ENCODE data around the gene BAHCC1. TPM values are rescaled to one million over a fixed set of nuclear protein-coding genes. Genes with fewer than 3 reads are reported as not detected.

The BAHCC1 gene
- total RNA-seq, 2 donors from 2014 or later = 12.2 to 14.2 TPM

DNA sequence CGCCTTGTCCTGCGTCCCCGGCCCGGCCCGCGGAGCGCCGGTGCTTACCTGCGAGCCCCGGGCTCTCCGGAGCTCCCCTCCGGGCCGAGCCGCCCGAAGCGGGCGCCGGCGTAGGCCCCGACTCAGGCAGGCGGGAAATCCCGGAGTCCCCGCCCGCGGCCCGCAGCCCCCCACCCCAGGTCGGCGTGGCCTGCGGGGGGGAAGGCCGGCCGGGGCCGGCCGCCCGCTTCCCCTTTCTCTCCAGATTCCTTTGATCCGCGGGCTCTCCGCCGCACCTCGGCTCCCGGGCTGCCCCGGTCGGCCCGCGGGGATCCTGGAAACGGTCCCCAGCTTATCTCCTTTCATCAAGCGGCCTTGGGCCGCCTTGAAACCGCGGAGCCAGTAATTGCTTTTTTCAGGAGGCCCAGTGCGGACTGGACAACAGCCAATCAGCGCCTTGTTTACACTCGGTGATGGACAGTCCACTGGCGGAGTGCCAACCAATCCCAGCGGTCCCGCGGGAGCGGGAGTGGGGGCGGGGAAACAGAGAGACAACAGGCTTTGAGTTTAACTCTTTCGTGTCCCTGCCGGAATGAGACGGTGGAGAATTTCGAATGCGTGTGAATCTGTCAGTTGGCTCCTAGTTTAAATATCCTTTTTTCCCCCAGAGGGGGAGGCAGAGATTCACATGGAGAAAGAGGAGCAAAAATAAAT is 1.4 kb upstream of the BAHCC1 start:
- intact Hi-C loops (cut with DNase I, micrococcal nuclease) = no loop called here
- ATAC-seq = peak; percentile 56
- peak; percentile 100 for DNase-seq

- no peak for ATAC-seq
- intact Hi-C loops (cut with DNase I, micrococcal nuclease) = no loop called here
- DNase-seq = no peak
Measured at GRCh38 chr17:81394377-81394920, 808 bp upstream of the BAHCC1 start.

DNA sequence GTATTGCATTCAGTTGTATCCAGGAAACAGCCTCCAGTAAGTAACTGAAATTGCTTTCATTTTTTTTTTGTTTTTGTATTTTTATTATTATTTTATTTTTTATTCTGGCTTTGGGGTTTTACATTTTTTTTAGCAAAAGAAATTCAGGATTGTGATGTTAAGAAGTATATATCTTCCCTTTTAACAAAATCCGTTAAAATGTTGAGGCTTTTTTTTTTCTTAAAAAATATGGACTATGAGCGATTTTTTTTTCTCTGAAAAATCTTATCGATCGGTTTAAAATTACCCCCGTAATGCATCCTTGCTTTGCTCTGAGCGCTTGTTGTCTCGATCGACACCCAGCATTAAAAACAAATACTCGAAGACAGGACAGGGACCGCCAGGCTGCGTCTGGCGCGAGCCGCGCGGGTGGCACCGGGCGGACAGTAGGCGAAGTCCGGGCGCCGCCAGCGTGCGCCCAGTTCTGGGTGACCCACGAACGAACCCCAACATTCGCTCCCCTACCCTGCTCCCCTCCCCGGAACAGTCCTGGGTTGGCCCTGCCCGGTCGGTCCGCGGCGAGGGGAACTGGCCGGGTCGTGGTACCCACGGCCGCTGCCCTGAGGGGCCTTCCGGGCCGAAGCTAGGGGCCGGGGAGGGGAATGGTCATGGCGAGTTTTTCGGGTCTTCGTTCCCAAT is 482 bp downstream of the BAHCC1 start:
- intact Hi-C loops (cut with DNase I, micrococcal nuclease) = no loop called here
- ATAC-seq (no peak), DNase-seq (no peak)

- intact Hi-C loops (cut with DNase I, micrococcal nuclease) = no loop called here
Measured at GRCh38 chr17:81396278-81396721, 1.0 kb downstream of the BAHCC1 start.

DNA sequence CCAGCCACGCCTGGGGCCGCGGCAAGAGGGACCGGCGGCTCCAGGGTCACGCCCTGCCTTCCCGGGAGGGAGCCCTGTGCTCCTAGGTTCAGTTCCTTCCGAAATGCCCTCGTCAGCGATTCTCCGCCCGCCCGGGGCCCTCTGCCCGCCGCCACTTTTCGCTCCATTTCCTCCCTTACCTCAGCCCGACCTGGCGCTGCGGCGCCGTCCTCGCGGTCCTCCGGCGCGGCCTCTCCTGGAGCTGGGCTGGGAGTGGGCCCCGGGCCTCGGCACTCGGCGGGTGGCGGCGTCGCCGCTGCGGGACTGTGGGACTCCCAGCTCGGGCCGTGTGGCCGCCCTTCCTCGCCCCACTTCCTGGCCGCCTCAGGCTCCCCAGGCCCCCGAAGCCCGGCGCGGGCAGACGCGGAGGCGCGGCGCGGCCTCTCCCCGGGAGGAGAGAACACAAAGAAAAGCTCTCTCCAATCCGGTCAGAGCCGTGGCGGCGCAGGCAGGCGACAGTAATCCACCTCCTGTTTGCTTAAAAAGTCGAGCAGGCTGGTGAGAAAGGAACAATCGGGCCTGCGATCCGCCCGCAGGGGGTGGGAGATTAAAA is 1.6 kb downstream of the BAHCC1 start:
- DNase-seq (no peak), ATAC-seq (no peak)

More at GRCh38 chr17:81396278-81396721, 1.0 kb downstream of the BAHCC1 start:
- DNase-seq = no peak
- no peak for ATAC-seq

DNA sequence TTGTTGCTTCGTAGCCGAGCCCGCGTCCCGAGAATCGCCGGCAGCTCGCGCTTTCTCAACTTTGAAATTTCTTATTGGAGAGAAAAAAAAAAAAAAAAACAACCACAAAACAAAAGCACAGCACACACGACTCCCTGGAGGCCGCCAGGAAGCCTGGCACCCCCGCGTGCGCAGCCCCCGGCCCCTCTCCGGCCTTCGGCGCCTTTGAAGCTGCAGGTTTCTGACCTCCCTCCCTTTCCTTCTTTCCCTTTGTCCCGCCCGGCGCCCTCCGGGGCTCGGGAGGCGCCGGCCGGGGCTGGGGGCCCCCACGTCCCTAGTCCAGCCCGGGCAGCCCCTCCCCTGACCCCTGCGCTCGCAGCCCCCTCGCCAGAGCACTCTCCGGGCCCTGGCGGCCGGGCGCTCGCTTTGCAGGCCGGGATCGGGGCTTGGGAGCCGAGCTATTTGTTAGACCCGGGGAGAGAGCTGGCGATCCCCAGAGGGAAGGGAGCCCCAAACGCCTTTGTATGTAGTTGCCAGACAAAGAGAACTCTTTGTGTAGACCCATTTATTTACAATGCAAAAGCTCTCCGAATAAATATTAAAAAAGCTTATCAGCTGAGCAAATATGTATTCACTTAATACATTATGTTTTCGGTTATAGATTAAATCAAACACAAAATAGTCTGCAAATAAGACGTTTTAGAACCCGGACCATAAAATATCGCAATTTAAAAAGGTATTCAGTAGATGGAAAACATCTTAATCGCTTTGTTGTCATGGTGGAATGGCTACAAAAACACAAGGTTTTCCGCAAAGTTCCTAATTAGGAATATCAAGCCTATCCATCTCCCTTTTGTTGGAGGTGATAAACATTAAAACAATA is 2.3 kb downstream of the BAHCC1 start:
- intact Hi-C loops (cut with DNase I, micrococcal nuclease) = no loop called here
- DNase-seq = peak in 1 of 2 donors; percentile 59
- ATAC-seq = no peak

More for the DNA sequence above, 1.6 kb downstream of the BAHCC1 start:
- intact Hi-C loops (cut with DNase I, micrococcal nuclease) = no loop called here

GRCh38 chr17:81398176-81398831 is 3.0 kb downstream of the BAHCC1 start:
- intact Hi-C loops (cut with DNase I, micrococcal nuclease) = no loop called here
- ATAC-seq (no peak), DNase-seq (no peak)

DNA sequence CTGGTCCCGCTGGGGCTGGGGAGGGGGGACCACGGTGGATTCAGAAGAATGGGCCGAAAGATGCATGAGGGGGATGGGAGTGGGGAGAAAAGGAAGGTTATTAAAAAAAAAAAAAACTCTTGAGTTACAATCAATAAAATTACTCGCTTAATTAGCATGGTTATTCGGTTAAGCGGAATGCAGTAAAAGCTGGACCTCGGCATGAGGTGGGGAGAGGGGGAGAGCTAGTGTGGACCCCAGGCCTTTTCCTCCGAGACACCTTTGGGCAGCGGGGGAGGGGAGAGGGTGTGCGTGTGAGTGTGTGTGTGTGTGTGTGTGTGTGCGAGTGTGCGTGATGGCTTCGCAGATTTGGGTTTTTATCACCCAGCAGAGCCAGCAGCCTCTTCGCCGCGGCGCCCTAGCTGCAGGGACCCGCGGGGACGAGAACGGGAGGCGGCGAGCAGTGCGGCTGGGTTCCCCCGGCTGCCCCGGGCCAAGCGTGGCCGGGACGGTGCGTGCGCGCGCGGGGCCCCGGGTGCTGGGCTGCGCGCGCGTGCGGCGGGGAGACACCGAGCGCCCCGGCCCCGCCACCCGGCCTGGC is 3.7 kb downstream of the BAHCC1 start:
- DNase-seq = no peak
- no peak for ATAC-seq
- intact Hi-C loops (cut with DNase I, micrococcal nuclease) = no loop called here

GRCh38 chr17:81399481-81400153 is 4.4 kb downstream of the BAHCC1 start:
- intact Hi-C loops (cut with DNase I, micrococcal nuclease) = no loop called here
- peak; percentile 4 for ATAC-seq
- no peak for DNase-seq

DNA sequence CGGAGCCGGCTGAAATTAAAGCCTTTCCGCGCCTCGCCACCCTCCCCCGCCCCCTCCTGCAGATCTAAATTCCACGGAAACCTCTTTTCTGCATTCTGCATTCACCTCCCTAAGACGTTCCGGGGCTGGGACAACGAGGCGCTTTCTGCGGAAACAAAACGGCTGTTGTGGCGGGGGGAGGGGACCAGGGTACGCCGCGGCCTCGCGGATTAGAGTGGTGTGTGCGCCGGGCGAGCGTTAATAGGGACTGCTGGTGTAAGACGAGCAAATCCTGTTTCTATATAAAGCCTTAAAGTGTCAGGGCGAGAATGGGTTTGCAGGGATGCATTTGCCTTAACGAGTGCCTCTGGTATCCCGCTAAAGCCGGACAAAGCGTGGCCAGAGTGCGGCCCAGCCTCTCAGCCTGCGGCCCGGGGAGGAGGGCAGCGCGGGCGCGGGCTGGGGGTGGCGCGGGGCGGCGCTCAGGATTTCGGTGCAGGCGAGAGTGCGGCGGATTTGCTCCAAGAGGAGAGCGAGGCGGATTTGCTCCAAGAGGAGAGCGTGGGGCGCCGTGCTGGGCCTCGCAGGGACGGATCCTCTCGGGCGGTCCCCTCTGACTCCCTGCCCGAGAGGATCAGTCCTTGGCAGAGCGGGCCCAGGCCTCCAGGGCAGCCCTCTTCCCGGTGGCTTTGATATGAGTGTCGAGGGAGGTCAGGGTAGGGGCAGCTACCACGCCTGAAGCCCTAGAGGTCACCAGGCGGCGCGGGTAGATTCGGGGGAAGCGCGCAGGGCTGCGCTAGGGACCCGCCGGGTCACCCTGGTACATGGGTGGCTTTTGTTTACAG is 5.1 kb downstream of the BAHCC1 start:
- intact Hi-C loops (cut with DNase I, micrococcal nuclease) = no loop called here
- ATAC-seq (peak; percentile 29), DNase-seq (peak in 1 of 2 donors; percentile 69)

- DNase-seq = no peak
- intact Hi-C loops (cut with DNase I, micrococcal nuclease) = no loop called here
- no peak for ATAC-seq
Measured at GRCh38 chr17:81400996-81401722, 5.9 kb downstream of the BAHCC1 start.

DNA sequence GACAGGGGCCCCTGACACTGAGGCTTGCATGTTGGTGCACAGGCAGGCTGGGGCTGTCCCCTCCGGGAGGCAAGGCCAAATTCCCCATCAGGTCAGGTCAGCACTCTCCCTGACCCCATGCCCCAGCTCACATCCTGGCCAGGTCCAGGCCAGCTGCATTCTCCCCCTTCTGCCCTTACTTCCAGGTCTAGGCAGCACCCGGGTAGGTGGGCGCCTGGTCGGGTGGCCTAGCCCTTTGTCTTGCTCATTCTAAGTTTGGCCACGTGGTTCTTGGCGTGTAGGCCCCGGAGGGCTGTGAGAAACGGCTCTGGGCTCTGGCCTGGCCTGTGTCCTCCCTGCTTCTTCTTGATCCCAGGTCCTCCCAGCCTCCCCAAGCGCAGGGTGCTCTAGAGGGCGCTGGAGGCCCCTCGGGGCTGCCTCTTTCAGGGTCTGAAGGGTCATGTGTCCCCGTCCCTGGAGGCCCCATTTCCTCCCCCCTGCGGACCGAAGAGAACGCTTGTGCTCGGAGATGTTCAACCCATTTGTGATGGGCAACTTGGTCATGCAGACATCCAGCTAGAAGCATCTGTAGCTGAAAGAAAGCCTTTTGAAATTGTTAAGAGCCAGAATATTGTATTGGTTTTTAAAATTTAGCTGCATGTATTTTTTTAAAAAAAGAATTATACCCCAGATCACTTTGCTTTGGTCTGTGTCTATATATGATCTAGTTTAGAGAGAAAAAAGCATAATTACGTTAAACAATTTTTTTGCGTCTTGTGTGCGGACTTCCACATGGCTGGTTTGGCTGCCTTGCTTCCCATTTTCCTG is 6.7 kb downstream of the BAHCC1 start:
- DNase-seq (no peak), ATAC-seq (no peak)
- intact Hi-C loops (cut with DNase I, micrococcal nuclease) = no loop called here

DNA sequence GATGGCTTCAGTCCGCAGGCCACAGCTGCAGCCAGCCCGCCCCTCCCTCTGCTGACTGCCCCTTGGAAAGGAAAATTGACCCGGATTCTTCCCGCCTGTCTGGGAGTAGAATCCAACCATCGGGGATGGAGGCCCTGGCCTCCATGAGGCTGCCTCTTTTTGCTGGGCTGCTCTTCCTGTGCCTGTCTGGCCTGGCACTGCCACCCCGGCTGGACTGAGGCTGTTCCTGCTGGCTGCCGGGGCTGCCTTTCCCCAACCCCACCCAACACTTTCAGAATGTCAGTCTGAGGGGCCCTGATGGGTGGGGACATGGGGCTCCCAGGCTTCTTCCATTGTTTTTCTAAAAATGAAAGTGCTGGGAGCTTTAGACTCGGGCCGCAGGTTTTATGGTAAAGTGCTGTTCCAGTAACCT is 7.3 kb downstream of the BAHCC1 start:
- intact Hi-C loops (cut with DNase I, micrococcal nuclease) = no loop called here
- DNase-seq (no peak), ATAC-seq (no peak)

- no peak for DNase-seq
- ATAC-seq = no peak
- intact Hi-C loops (cut with DNase I, micrococcal nuclease) = no loop called here
Measured at GRCh38 chr17:81402981-81403467, 7.8 kb downstream of the BAHCC1 start.

Data from left colon (tissue), 2 donors.